ENCODE data around the gene ACO2.
"Not testable (repeated sequence)": the region's sequence is repeated elsewhere in the genome, so short reads cannot be mapped to it uniquely, and the experiment has no call there.

ACO2 gene

DNA sequence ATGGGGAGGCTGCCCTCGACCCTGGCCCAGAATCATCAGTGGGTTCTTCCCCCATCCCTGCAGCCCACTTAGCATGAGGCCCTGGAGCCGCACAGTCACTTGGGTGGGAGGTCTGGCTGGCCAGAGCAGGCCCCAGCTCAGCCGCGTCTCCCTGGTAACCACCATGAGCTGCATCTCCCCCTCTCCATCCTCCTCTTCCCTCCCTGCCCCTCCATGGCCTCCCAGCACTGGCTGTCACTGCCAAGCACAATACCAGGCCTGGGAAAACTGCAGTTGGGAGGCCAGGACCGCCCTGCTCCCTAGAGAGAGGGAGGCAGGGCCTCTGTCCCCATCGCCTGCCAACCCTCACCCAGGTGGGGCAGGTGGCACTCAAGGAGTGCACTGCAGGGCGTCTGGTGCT is 99.9 kb downstream of the ACO2 start:
- DNase-seq (ENCODE audit: low read depth in 2 of 2) = no peak

DNA sequence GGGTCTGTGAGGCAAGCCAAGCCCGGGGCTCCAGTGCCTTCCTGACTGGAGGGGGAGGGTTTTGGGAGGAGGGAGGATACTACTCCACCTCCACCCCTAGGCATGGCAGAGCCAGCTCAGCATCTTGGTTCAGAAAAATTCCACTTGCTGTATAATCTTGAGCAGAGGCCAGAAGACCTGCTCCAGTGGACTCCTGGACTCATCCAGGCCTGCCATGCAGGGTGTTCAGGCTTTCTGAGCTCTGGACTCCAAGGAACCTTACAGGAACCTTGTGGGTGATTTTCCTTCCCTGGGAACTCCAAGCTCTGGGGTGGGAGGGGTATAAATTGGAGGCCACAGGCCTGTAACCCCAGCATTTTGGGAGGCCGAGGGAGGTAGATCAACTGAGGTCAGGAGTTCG is 101.3 kb downstream of the ACO2 start:
- no peak for DNase-seq (ENCODE audit: low read depth in 2 of 2)

- no peak for DNase-seq (ENCODE audit: low read depth in 2 of 2)
Measured at GRCh38 chr22:41571786-41572185, 102.9 kb downstream of the ACO2 start.

DNA sequence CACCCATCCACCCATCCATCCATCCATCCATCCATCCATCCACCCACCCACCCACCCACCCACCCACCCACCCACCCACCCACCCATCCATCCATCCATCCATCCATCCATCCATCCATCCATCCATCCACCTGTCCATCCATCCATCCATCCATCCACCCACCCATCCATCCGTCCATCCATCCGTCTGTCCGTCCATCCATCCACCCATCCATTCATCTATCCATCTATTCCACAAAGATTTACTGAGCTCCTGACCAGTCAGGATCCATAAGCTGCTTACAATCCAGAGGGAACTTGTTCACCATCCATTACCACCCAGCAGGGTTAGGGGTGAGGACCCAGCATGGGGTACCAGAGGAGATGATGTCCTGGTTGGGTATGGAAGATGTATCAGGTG is 103.4 kb downstream of the ACO2 start:
- not testable (repeated sequence) for DNase-seq (ENCODE audit: low read depth in 2 of 2)

DNA sequence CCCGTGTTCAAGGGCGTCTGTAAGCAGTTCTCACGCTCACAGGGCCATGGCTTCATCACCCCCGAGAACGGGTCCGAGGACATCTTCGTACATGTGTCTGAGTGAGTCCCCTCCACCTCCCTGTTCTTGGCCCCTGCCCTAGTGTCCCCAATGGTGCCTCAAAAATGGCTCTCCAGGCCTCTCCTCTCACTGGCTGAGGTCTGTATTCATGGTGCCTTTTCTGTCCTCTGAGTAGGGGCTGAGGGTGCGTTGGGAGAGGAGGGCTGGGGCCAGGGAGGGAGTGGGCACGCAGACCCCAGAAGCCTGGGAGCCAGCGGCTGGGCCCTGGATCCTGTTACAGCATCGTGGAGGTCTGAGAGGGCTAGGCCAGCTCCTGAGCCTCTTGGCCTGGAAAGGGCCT is 104.8 kb downstream of the ACO2 start:
- DNase-seq (ENCODE audit: low read depth in 2 of 2) = no peak

DNA sequence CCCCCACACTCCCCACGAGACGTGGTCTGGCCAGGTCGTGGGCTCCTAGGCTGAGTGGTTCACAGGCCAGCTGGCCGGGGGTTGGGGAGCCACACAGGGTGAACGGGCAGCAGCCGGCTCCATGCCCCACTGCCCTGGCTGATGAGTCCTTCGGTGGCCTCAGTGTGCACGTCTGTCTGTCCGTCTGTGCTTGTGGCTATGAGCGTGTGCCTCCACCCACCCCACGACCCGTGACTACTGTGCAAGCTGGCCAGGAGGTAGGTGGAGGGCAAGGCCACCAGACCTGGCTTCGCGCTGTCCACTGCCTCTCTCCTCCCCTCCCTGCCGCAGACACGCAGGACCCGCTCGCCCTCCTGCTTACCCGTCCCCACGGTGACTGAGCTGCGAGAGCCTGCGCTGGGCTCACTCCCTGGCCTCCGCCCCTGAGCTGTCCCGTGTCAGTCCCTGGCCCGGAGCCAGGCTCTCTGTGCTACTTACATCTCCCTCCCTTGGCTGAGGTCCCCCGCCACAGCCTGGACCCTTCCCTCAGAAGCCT is 106.0 kb downstream of the ACO2 start:
- DNase-seq (ENCODE audit: low read depth in 2 of 2) = no peak

- DNase-seq (ENCODE audit: low read depth in 2 of 2) = no peak
Measured at GRCh38 chr22:41575533-41575932, 106.6 kb downstream of the ACO2 start.

DNA sequence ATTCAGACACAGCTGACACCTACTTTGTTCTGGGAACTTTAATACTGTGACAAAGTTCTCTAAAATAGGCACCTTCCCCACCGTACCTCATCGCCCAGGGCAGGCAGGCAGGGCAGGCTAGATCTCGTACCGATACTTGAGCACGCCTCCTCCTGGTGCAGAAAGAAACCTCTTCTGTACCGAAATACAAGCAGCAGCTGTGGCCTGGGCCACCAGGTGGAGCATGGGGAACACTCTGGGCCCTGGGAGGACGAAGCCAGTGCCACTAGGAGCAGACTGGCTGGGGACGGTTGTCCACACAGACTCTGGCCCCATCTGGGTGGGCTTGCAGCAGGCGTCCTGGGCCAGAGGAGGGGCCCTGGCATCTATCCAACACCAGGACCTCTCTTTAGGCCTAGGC is 108.0 kb downstream of the ACO2 start:
- DNase-seq (ENCODE audit: low read depth in 2 of 2) = no peak

DNA sequence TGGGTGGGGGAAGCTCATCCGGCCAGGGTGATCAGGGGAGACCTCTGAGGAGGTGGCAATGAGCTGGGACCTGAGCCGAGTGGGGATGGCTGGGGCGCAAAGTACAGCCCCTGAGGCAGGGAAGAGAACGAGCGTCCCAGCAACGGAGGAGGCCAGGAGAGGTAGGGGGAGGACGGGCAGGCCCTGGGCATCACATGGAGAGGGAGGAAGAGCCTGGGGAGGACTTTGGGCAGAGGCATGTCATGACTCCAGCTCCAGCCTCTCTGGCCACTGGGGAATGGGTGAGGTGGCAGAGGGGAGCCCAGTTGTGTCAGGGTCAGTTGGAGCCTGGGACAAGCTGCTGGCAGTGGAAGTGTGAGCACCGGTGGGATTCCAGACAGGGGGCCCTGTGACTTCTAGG is 109.2 kb downstream of the ACO2 start:
- no peak for DNase-seq (ENCODE audit: low read depth in 2 of 2)
